ENCODE measurements around the gene HOXA5.
A peak's percentile ranks its signal among the peaks of the same experiment; 100 is the strongest.

Gene HOXA5

GRCh38 chr7:27158436-27159265 is 15.2 kb upstream of the HOXA5 start:
- Mint-ChIP-seq H3K4me3 (peak overlapping the region; percentile 6), H3K27me3 (peaks cover 67% of the 10 kb centered on the region), H3K27ac (peak overlapping the region; percentile 43), H3K9me3 (no peaks in the 10 kb centered on the region), H3K4me1 (peaks cover 46% of the 10 kb centered on the region), H3K36me3 (peaks cover 3% of the 10 kb centered on the region)

DNA sequence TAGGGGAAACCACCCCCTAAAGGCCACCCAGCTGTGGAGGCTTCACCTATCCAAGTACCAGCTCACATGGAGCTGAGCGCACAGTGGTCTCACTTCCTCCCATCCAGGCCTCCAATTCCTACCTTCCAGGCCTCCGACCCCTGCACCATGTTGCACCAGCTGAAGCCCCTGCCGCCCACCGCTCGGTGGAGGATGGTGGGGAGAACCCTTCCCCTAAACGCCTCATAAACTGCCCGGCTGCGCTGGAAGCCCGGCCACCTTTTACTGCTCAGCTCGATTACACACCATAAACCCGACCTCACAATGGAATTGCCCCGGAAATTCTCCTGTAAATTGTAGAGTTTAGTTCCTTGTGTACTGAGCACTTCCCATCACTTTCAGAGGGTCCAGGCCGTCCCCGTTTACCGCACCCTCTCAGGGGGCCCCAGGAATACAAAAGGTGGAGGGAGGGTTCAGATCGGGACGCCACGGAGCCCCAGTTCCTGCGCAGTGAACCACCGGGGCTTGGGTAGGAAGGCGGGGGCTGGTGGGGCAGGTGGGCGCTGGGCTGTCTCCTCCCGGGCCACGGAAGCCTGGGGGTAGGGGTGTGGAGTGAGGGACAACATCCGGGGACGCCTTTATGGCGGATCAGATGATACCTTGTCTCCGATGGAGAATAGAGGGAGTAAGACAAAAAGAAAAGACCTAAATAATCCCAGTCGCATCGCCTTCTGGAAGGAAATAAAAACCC is 14.4 kb upstream of the HOXA5 start:
- Mint-ChIP-seq H3K9me3 (no peaks in the 10 kb centered on the region), H3K36me3 (peaks cover 3% of the 10 kb centered on the region), H3K27ac (peak overlapping the region; percentile 61), H3K27me3 (peaks cover 66% of the 10 kb centered on the region), H3K4me3 (no peak overlapping the region), H3K4me1 (peaks cover 50% of the 10 kb centered on the region)

- peak overlapping the region; percentile 61 for H3K27ac Mint-ChIP-seq
- peaks cover 50% of the 10 kb centered on the region for H3K4me1 Mint-ChIP-seq
- H3K4me3 Mint-ChIP-seq = no peak overlapping the region
- H3K27me3 Mint-ChIP-seq = peaks cover 64% of the 10 kb centered on the region
- no peaks in the 10 kb centered on the region for H3K9me3 Mint-ChIP-seq
- peaks cover 3% of the 10 kb centered on the region for H3K36me3 Mint-ChIP-seq
These were observed 13.6 kb upstream of the HOXA5 start for GRCh38 chr7:27156916-27157701.

- Mint-ChIP-seq H3K4me1 (peaks cover 56% of the 10 kb centered on the region), H3K4me3 (peak within 1 kb of the TSS; percentile 70)
These were observed 13.0 kb upstream of the HOXA5 start, which contains the start of gene HOXA7 for GRCh38 chr7:27156508-27156898. TSS of gene HOXA7 (minus strand) at chr7:27156675. CDS start at chr7:27156545, 130 bp downstream.

DNA sequence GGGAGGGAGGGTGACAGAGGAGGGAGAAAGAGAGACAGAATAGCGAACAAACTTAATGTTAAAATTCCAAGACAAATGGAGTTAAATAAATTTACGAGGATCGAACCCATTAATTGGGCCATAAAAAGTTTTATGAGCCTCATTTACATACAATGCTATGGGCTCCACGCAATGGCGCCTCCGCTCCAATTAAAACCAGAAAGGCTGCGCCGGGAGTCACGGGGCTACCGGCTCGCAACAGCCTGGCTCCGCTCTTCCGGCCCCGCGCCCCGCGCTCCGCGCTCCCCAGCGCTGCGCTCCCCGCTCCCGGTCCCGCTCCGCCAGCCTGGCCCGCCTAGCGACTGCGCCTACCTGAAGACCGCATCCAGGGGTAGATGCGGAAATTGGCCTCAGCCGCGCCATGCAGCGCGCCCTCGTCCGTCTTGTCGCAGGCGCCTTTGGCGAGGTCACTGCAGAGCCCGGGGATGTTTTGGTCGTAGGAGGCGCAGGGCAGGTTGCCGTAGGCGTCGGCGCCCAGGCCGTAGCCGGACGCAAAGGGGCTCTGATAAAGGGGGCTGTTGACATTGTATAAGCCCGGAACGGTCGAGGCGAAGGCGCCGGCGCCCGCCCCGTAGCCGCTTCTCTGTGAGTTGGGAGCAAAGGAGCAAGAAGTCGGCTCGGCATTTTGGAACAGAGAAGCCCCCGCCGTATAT is 12.5 kb upstream of the HOXA5 start:
- peak overlapping the region; percentile 79 for H3K27ac Mint-ChIP-seq
- no peaks in the 10 kb centered on the region for H3K9me3 Mint-ChIP-seq
- H3K4me1 Mint-ChIP-seq = peaks cover 59% of the 10 kb centered on the region
- peaks cover 71% of the 10 kb centered on the region for H3K27me3 Mint-ChIP-seq
- peak overlapping the region; percentile 70 for H3K4me3 Mint-ChIP-seq
- peaks cover 3% of the 10 kb centered on the region for H3K36me3 Mint-ChIP-seq

More at GRCh38 chr7:27156508-27156898, 13.0 kb upstream of the HOXA5 start, which contains the start of gene HOXA7:
- no peaks in the 10 kb centered on the region for H3K9me3 Mint-ChIP-seq
- H3K27me3 Mint-ChIP-seq = peaks cover 70% of the 10 kb centered on the region
- H3K36me3 Mint-ChIP-seq = peaks cover 3% of the 10 kb centered on the region
- peak within 1 kb of the TSS; percentile 79 for H3K27ac Mint-ChIP-seq

- peaks cover 65% of the 10 kb centered on the region for H3K4me1 Mint-ChIP-seq
- H3K9me3 Mint-ChIP-seq = no peaks in the 10 kb centered on the region
- peak overlapping the region; percentile 80 for H3K4me3 Mint-ChIP-seq
- peaks cover 75% of the 10 kb centered on the region for H3K27me3 Mint-ChIP-seq
- peaks cover 3% of the 10 kb centered on the region for H3K36me3 Mint-ChIP-seq
- H3K27ac Mint-ChIP-seq = peak overlapping the region; percentile 79
These were observed 11.7 kb upstream of the HOXA5 start for GRCh38 chr7:27154901-27155815.

DNA sequence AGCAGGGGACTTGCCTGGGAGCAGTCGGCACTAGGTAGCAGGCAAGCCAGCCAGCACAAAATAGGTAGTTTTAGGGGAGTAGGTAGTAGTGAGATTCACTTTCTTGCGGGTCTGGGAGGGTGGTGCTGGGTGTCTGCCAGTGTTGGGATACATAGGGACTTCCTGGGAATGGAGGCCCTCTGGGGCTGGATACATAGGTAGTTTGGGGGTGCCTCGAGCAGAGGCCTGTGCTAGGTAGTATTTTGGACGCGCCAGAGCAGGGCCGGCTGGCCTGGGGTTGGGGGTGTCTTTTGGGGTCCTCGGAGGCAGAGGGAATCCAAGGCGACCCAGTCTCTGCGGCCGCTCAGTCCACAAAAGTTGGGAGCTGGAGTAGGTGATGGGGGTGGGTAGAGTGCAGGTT is 10.9 kb upstream of the HOXA5 start:
- no peak overlapping the region for H3K27ac Mint-ChIP-seq
- H3K27me3 Mint-ChIP-seq = peaks cover 75% of the 10 kb centered on the region
- peaks cover 3% of the 10 kb centered on the region for H3K36me3 Mint-ChIP-seq
- peaks cover 60% of the 10 kb centered on the region for H3K4me1 Mint-ChIP-seq
- H3K4me3 Mint-ChIP-seq = peak overlapping the region; percentile 80
- H3K9me3 Mint-ChIP-seq = no peaks in the 10 kb centered on the region

GRCh38 chr7:27153526-27153925 is 10.0 kb upstream of the HOXA5 start:
- Mint-ChIP-seq H3K4me1 (peaks cover 58% of the 10 kb centered on the region), H3K27me3 (peaks cover 71% of the 10 kb centered on the region), H3K27ac (peak overlapping the region; percentile 72), H3K9me3 (no peaks in the 10 kb centered on the region), H3K36me3 (peaks cover 3% of the 10 kb centered on the region), H3K4me3 (peak overlapping the region; percentile 33)

DNA sequence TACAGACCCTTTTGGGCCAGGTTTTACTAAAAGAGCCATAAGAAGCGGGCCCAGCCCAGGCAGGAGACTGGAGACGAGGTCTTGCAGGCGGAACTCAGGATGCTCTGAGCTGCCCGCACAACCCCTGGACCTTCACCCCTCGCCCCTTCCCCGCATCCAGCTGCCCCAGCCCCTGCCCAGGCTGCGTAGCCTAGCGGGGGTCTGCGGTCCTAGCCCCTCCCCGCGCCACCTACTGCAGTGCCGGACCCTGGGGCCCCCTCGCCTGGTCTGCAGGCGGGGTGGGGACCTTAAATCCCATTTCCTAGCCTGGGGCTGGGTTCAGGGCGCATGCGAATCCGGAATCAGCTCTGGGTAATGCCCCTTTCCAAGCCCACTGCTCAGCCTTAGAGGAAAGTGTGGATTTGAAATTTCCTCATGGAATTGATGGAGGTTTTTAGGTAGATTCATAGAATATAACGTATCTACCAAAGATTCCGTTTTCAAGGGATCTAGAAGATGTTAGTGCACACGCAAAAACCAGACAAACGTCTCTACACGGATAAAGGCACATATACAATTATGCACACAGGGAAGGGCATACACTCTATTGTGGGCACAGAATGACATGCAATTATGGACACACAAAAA is 9.4 kb upstream of the HOXA5 start:
- Mint-ChIP-seq H3K27me3 (peaks cover 72% of the 10 kb centered on the region), H3K4me3 (no peak overlapping the region), H3K4me1 (peaks cover 59% of the 10 kb centered on the region), H3K36me3 (peaks cover 3% of the 10 kb centered on the region), H3K9me3 (no peaks in the 10 kb centered on the region), H3K27ac (no peak overlapping the region)

DNA sequence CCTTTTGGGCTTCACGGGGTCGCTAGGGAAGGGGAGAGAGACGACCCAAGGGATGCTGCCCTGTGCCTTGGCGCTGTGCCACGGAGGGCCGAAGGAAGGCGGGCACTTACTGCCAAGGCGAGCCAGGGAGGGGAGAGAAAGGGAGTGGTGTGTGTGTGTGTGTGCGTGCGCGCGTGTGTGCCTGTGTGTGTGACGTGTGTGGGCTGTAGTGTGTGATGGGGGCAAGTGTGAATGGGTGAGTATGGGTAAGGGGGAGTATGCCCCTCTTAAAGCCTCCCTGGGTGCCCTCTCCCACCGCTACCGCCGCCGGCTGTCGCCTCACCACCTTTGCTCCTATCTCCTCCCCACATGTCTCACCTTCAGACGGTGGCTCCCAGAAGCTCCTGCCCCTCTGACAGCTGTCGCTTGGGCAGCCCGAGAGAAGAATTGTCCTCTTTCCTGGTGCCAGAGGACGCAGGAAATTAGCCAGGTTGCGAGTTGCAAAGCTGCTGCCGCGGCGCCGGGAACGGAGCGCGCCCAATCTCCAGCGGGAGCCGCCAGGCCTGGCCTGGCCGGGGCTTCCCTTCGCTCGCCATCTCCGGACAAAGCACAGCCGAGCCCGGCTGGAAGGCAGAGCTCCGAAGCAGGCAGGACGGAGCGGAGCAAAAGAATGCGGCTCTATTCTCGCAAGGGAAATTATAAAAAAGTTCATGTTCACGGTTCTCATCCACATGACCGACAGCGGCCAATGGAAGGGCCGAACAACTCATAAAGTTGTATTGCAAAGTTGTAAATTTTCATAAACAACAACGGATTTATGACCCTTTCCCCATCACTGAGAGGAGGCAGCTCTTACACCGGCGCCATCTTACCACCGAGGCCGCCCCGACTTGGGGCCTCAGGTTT is 8.7 kb upstream of the HOXA5 start, which contains the start of gene HOXA3:
HOXA3 (minus strand) TSS at position 653 of the 885 bp plus-strand sequence. CDS start 41,943 bp downstream, outside the sequence.
- peaks cover 3% of the 10 kb centered on the region for H3K36me3 Mint-ChIP-seq
- peaks cover 67% of the 10 kb centered on the region for H3K27me3 Mint-ChIP-seq
- peak within 1 kb of the TSS; percentile 91 for H3K27ac Mint-ChIP-seq
- H3K4me3 Mint-ChIP-seq = peak within 1 kb of the TSS; percentile 80
- peaks cover 57% of the 10 kb centered on the region for H3K4me1 Mint-ChIP-seq
- no peaks in the 10 kb centered on the region for H3K9me3 Mint-ChIP-seq

DNA sequence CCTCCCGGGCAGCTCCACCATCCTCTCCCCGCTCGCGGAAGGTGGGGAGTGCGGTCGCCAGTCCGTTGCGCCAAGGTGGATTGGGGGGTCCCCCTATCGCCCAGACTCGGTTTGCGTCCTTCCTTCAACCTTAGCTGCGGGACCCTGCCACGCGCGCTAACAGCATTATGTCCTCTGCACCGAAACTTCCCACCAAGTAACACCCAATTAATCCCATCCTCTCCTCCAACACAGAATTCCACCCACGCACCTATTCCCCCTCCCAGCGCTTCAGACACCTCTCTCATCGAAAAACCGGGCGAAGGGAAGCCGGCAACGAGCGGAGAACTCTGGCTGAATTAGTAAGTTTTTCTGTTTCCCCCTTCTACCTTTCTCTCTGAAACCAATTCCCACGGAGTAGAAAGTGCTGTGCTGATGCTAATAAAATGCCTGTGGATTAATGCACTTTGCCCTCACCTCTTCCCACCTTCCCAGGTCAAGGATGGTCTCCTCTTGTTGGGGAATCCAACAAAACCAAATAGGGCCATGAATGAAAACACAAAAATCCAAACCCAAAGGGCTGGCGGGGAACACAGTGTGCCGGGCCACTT is 8.0 kb upstream of the HOXA5 start:
- Mint-ChIP-seq H3K9me3 (no peaks in the 10 kb centered on the region), H3K36me3 (peaks cover 3% of the 10 kb centered on the region), H3K4me1 (peaks cover 56% of the 10 kb centered on the region), H3K27ac (peak overlapping the region; percentile 91), H3K4me3 (peak overlapping the region; percentile 80), H3K27me3 (peaks cover 69% of the 10 kb centered on the region)

DNA sequence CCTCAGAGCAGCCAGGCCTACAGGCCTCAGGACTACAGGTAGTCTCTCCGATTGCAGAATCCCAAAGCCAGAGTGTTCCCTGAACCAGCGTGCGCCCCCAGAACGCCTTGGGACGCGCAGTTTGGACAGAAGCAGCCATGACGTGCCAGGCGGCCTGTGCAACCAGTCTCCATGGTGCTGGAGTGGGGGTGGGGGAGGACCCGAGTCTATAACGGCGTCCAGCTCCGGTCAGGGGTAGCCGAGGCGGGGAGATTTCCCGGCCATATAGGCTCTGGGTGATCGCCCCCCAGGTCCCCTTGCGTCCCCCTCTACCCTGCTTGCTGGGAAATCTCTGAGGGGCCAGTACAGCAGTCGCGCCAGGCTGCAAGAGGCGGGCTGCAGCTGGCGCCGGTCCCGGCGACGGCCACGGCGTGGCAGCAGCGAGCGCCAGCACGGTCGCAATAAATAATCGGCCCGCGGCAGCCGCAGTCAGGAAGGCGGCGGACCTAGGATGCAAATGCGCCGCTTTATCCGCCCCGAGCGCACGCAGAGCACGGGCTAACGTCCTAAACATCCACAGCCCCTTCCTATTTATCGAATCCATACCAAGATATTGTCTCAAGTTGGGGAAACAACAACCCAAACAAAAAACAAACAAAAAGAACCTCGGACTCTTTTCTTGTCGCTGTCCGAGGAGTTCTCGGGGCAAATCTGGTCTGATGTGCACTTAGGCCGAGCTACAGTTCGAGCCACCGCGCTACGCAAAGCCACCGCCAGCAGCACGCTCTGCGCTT is 7.3 kb upstream of the HOXA5 start:
- peaks cover 3% of the 10 kb centered on the region for H3K36me3 Mint-ChIP-seq
- H3K27me3 Mint-ChIP-seq = peaks cover 72% of the 10 kb centered on the region
- H3K4me1 Mint-ChIP-seq = peaks cover 50% of the 10 kb centered on the region
- H3K27ac Mint-ChIP-seq = no peak overlapping the region
- peak overlapping the region; percentile 80 for H3K4me3 Mint-ChIP-seq
- H3K9me3 Mint-ChIP-seq = no peaks in the 10 kb centered on the region

Data from activated naive CD4-positive, alpha-beta T cell treated with anti-CD3 and anti-CD28 coated beads, Interleukin-2, amount 50 U/mL, for 24 hours (primary cell).